ENCODE measurements around the gene ZNF557.

GRCh38 chr19:7063339-7063738 is 6.2 kb upstream of the ZNF557 start:
- TF ChIP-seq CTCF (IDR thresholded peaks at IDR 0.05; ENCODE audit: low read depth, low read length) (no peak), EZH2phosphoT487 (IDR thresholded peaks at IDR 0.05; ENCODE audit: low read depth) (no peak)

Data from OCI-LY3 (cell line).